ENCODE data around the gene HTT. TPM values are rescaled to one million over a fixed set of nuclear protein-coding genes. Genes with fewer than 3 reads are reported as not detected.

The HTT gene
- 48.0 and 54.4 TPM in 2 replicates for total RNA-seq (ENCODE audit: low replicate concordance)
- long read RNA-seq, partial matches to known transcripts = 20 of 33 reads
- long read RNA-seq, other reads (novel, unspliced or antisense) = 13 of 33 reads

DNA sequence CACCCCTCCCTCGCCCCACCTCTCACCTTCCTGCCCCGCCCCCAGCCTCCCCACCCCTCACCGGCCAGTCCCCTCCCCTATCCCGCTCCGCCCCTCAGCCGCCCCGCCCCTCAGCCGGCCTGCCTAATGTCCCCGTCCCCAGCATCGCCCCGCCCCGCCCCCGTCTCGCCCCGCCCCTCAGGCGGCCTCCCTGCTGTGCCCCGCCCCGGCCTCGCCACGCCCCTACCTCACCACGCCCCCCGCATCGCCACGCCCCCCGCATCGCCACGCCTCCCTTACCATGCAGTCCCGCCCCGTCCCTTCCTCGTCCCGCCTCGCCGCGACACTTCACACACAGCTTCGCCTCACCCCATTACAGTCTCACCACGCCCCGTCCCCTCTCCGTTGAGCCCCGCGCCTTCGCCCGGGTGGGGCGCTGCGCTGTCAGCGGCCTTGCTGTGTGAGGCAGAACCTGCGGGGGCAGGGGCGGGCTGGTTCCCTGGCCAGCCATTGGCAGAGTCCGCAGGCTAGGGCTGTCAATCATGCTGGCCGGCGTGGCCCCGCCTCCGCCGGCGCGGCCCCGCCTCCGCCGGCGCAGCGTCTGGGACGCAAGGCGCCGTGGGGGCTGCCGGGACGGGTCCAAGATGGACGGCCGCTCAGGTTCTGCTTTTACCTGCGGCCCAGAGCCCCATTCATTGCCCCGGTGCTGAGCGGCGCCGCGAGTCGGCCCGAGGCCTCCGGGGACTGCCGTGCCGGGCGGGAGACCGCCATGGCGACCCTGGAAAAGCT is at the start of gene HTT, which contains the start of gene HTT-AS:
Gene HTT, plus strand, starts transcription at position 604 of the 768 bp plus-strand sequence. Its CDS starts 145 bp downstream, at position 749.
Gene HTT-AS, minus strand, starts transcription at position 461 of the 768 bp plus-strand sequence.
- no peaks in the 10 kb centered on the region for H3K9me3 Mint-ChIP-seq
- peak within 1 kb of the TSS; percentile 98 for H3K27ac Mint-ChIP-seq
- peak within 1 kb of the TSS; percentile 97 for H3K4me3 Mint-ChIP-seq
- peak; percentile 97 for DNase-seq (ENCODE audit: extremely low spot score, unreplicated experiment)
- TF ChIP-seq, protein P1, sequence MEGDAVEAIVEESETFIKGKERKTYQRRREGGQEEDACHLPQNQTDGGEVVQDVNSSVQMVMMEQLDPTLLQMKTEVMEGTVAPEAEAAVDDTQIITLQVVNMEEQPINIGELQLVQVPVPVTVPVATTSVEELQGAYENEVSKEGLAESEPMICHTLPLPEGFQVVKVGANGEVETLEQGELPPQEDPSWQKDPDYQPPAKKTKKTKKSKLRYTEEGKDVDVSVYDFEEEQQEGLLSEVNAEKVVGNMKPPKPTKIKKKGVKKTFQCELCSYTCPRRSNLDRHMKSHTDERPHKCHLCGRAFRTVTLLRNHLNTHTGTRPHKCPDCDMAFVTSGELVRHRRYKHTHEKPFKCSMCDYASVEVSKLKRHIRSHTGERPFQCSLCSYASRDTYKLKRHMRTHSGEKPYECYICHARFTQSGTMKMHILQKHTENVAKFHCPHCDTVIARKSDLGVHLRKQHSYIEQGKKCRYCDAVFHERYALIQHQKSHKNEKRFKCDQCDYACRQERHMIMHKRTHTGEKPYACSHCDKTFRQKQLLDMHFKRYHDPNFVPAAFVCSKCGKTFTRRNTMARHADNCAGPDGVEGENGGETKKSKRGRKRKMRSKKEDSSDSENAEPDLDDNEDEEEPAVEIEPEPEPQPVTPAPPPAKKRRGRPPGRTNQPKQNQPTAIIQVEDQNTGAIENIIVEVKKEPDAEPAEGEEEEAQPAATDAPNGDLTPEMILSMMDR (conservative IDR thresholded peaks at IDR 0.05) = peak; percentile 37
- H3K4me1 Mint-ChIP-seq (ENCODE audit: unreplicated experiment) = peaks cover 17% of the 10 kb centered on the region
- H3K27me3 Mint-ChIP-seq = no peaks in the 10 kb centered on the region
- peaks cover 1% of the 10 kb centered on the region for H3K36me3 Mint-ChIP-seq

DNA sequence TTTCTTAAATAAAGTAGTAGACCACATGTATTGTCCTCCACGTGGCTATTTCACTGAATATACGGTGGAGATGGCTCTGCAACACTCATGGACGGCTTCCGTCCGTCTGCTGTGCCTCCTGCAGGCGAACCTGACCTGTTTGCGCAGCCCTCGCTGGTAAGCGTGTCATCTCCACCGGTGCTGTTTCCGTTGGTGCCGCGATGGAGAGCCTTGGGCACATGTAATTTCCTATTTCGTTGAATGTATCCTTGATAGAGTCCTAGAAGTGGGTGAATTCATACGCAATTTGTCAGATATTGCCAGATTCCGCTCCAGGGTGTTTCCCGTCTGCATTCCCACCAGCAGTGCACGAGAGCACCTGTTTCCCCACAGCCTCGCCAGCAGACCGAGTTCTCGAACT is 48.6 kb upstream of the HTT start:
- Mint-ChIP-seq H3K9me3 (peaks cover 11% of the 10 kb centered on the region), H3K36me3 (no peaks in the 10 kb centered on the region), H3K4me3 (no peak overlapping the region), H3K27me3 (peaks cover 4% of the 10 kb centered on the region), H3K4me1 (ENCODE audit: unreplicated experiment) (no peaks in the 10 kb centered on the region), H3K27ac (no peak overlapping the region)
- TF ChIP-seq, protein P1 (conservative IDR thresholded peaks at IDR 0.05) = no peak
- no peak for DNase-seq (ENCODE audit: extremely low spot score, unreplicated experiment)

GRCh38 chr4:3026540-3026939 is 47.9 kb upstream of the HTT start:
- no peaks in the 10 kb centered on the region for H3K4me1 Mint-ChIP-seq (ENCODE audit: unreplicated experiment)
- no peak for DNase-seq (ENCODE audit: extremely low spot score, unreplicated experiment)
- H3K4me3 Mint-ChIP-seq = no peak overlapping the region
- H3K9me3 Mint-ChIP-seq = peaks cover 11% of the 10 kb centered on the region
- H3K27ac Mint-ChIP-seq = no peak overlapping the region
- H3K36me3 Mint-ChIP-seq = no peaks in the 10 kb centered on the region
- H3K27me3 Mint-ChIP-seq = peaks cover 4% of the 10 kb centered on the region
- TF ChIP-seq, protein P1 (conservative IDR thresholded peaks at IDR 0.05) = no peak

DNA sequence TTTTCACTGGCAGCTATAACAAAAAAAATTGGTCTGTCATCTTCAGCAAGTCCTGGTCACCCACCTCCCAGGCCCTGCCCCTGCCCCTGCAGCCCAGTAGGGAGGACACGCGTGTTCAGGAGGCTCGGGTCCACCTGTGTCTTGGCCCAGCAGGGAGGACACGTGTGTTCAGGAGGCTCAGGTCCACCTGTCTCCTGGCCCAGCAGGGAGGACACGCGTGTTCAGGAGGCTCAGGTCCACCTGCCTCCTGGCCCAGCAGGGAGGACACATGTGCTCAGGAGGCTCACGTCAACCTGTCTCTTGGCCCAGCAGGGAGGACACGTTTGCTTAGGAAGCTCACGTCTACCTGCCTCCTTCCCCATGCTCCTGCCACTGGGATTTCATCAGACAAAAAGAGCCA is 45.0 kb upstream of the HTT start:
- no peak for DNase-seq (ENCODE audit: extremely low spot score, unreplicated experiment)
- no peak overlapping the region for H3K27ac Mint-ChIP-seq
- H3K4me1 Mint-ChIP-seq (ENCODE audit: unreplicated experiment) = no peaks in the 10 kb centered on the region
- TF ChIP-seq, protein P1 (conservative IDR thresholded peaks at IDR 0.05) = no peak
- H3K36me3 Mint-ChIP-seq = no peaks in the 10 kb centered on the region
- H3K9me3 Mint-ChIP-seq = no peaks in the 10 kb centered on the region
- no peak overlapping the region for H3K4me3 Mint-ChIP-seq
- H3K27me3 Mint-ChIP-seq = no peaks in the 10 kb centered on the region

DNA sequence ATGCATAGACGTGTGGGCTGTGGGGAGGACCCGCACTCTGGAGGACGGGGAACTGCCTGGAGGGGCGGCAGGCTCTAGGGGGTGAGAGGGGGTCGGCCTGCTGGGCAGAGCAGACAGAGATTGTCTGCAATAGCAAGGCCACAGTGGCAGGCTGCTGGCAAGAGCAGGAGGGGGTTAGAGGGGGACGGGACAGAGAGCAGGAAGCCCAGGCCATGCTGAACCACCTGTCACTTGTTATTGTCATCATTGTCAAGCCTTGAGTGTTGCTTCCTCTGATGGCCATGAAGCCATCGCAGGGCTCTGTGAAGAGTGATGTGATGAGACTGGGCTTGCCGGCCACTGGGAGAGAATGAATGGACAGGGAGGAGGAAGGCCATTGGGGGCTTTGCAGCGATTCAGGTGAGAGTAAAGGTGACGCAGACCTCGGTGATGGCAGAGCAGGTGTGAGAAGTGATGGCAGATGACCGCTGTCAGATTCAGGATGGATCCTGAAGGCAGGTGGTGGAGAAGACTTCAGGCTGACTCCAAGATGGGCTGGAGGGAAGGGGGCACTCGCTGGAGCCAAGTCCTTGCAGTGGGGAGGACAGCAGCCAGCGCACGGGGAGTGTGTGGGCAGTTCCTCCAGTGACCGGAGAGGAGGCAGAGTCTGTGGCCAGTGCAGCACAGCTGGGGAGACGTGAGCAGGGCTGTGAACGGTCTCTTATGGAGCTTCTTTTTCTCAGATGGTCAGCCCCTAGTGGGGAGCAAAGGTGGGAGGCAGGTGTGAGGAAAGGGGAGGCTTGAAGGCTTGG is 43.7 kb upstream of the HTT start:
- Mint-ChIP-seq H3K27ac (peak overlapping the region; percentile 10), H3K9me3 (no peaks in the 10 kb centered on the region), H3K4me1 (ENCODE audit: unreplicated experiment) (no peaks in the 10 kb centered on the region), H3K27me3 (no peaks in the 10 kb centered on the region), H3K36me3 (no peaks in the 10 kb centered on the region), H3K4me3 (no peak overlapping the region)
- TF ChIP-seq, protein P1 (conservative IDR thresholded peaks at IDR 0.05) = no peak
- DNase-seq (ENCODE audit: extremely low spot score, unreplicated experiment) = no peak

Measured in type B pancreatic cell (in vitro differentiated cells).